Thyroid gland (tissue), 4 donors: Measurements from ENCODE around the gene CPVL.

Experiments used
- POLR2A ChIP-seq, 2 donors: fragments of 450-650 bp; IDR thresholded peaks; one replicate each; pipeline ENCODE4 v1.6.1; 2017; ENCODE audit warnings: antibody characterized with exemption in 2 of 2, mild to moderate bottlenecking in 2 of 2, moderate library complexity in 1 of 2
- TF ChIP-seq, protein P1 (sequence below), 6 experiments: fragments of 200-600 bp in 3 of 6; fragments of 450-650 bp in 3 of 6; sonication (generic) in 3 of 6; IDR thresholded peaks; one replicate each; pipeline ENCODE4 v1.5.1; 2016 to 2019; ENCODE audit warnings: antibody characterized with exemption in 6 of 6, mild to moderate bottlenecking in 2 of 6, inconsistent platforms in 1 of 6, moderate library complexity in 1 of 6

DNA sequence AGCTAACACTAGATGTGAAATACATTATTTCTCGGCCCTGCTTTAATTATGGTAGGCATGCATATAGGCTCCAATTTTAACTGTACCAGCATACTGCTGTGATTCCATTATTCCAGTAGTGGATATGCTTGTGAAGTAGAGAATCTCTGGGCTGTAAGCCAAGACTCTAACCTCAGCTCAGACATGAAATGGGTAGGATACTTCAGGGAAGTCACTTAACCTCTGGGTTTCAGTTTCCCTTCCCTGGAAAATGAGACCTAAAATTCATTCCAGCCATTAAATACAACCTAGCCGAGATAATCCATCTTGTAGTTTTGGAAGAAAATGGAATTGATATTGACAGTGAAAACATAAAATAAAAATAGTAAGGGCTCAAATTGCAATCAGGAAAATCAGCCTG is 128.6 kb downstream of the CPVL start:
- TF ChIP-seq, protein P1, sequence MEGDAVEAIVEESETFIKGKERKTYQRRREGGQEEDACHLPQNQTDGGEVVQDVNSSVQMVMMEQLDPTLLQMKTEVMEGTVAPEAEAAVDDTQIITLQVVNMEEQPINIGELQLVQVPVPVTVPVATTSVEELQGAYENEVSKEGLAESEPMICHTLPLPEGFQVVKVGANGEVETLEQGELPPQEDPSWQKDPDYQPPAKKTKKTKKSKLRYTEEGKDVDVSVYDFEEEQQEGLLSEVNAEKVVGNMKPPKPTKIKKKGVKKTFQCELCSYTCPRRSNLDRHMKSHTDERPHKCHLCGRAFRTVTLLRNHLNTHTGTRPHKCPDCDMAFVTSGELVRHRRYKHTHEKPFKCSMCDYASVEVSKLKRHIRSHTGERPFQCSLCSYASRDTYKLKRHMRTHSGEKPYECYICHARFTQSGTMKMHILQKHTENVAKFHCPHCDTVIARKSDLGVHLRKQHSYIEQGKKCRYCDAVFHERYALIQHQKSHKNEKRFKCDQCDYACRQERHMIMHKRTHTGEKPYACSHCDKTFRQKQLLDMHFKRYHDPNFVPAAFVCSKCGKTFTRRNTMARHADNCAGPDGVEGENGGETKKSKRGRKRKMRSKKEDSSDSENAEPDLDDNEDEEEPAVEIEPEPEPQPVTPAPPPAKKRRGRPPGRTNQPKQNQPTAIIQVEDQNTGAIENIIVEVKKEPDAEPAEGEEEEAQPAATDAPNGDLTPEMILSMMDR (IDR thresholded peaks at IDR 0.05) = no peak
- no peak for TF ChIP-seq POLR2A (IDR thresholded peaks at IDR 0.05)
